ENCODE measurements around the gene KDM7A.
"Not testable (repeated sequence)": the region's sequence is repeated elsewhere in the genome, so short reads cannot be mapped to it uniquely, and the experiment has no call there.

KDM7A gene

DNA sequence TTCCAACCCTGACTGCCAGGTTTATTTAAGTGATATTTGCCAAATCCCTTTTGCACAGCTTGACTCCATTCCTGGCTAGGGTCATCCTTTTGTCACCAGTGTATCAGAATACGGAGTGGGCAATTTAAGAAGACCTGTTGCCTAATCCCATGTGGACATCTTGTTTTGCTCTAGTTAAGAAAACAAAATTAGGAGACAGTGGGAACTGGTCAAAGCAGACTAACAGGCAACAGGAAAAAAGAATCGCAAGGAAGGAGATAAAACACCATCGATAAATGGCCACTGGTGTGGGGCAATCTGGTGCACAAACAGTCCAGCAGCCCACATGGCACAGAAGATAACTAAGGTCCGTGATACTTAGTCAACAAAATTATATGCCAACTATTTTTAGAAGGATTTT is 21.4 kb downstream of the KDM7A start:
- no peak for DNase-seq

DNA sequence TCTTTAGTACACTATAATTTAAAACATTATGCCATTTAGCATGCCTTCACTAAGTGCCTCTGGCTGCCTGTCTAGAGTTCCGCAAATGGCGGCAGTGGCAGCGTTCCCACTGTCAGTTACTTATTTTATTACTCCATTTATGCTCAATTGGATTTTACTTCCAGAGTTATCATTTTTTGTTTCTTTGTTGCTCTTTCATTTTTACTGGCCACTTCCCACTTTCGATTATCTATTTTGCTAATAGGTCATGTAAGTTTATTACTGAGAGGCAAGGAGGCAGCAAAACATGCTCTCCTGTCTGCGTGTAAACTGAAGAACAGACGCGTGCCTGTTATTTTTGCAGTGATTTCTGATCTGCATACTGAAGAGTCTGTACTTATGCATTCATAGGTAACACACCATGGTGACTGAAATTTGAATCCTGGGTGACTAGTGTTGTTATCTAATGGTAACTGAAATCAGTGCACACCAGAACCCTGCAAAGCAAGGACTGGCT is 23.1 kb downstream of the KDM7A start:
- DNase-seq: no peak

DNA sequence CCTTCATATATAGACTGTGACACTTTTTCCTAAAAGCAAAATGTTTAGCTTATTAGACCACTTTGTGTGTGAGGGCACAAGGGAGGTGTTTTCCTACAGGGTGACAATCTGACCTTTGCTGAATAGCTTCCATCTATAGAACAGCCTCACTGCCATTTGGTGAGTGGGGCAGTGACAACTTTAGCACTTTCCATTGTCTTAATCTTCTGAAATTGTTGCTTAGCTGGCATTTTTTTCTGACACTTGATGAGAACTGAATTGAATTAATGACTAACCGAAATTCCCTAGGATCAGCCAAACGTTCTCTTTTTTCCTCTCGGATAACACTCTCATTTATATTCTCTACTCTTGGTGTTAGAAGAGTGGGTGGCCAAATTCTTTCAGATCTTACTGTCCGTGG is 30.2 kb downstream of the KDM7A start:
- DNase-seq: no peak

DNA sequence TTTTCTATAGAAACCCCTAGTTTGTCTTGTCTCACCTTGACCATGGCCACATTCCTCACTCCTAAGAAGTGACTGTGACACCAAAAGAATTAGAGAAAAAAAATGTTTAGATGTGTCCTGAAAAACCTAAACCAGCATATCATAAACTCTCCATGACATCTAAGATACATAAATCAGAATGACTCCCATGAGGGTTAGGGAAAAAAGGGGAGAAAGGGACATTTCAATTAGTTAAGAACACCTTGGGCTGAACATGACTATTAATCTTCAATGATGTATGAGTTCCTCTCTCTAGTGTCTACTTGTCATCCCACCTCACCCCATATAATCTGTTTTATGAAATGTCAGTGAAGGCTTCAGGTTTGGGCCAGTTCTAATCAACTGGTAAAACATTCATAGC is 31.1 kb downstream of the KDM7A start:
- DNase-seq: no peak

DNA sequence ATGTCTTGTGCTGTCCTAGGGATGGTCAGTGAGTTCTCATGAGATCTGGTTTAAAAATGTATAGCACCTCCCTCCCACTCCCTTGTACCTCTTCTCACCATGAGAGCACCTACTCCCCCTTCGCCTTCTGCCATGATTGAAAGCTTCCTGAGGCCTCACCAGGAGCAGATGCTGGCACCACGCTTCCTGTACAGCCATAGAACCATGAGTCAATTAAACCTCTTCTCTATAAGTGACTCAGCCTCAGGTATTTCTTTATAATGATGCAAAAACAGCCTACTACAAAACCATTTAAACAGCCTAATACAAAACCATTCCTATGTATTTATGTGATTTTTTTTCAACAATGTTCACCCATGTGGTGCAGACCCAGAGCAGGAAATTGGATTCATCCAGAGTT is 32.0 kb downstream of the KDM7A start:
- DNase-seq: no peak

DNA sequence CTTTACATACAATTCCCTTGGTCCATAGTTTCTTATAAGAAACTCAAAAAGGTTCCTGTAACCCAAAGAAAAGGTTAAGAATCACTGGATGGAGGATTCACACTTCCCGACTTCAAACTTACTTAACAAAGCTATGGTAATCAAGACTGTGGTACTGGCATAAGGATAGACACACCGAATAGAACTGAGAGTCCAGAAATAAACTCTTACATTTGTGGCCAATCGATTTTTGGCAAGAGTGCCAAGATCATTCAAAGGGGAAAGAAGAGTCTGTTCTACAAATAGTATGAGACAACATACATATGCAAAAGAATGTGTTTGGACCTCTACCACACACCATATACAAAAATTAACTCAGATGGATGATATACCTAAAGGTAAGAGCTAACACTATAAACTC is 32.8 kb downstream of the KDM7A start:
- DNase-seq: no peak

DNA sequence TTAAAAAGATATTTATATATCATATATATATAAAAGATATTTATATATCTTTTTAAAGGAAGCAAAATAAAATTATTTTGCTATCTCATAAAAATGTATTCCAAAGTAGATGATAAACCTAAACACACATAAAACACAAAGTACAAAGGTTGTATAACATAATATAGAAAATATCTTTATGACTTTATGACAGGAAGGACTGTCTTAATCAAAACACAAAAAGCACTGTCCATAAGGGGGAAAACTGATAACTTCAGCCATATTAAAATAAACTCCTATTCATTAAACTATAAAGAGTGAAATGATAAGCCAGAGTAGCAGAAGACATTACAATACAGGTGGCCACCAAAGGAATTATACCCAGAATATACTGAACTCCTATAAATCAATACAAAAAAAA is 34.8 kb downstream of the KDM7A start:
- DNase-seq: no peak

DNA sequence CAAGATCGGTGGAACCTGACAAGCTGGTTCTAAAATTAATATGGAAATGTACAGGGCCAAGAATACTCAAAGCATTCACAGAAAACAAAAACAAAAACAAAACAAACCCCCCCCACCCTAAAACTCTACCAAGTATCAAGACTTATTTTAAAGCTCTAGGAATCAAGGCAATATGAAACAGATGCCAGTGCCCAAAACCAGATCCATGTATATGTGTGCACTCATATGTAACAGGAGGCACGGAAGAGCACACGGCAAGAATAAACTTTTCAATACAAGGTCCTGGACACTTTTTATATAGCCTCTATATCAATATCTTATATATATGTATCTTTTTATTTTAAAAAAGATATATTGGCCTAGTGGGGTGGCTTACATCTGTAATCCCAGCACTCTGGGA is 35.5 kb downstream of the KDM7A start:
- DNase-seq: no peak

DNA sequence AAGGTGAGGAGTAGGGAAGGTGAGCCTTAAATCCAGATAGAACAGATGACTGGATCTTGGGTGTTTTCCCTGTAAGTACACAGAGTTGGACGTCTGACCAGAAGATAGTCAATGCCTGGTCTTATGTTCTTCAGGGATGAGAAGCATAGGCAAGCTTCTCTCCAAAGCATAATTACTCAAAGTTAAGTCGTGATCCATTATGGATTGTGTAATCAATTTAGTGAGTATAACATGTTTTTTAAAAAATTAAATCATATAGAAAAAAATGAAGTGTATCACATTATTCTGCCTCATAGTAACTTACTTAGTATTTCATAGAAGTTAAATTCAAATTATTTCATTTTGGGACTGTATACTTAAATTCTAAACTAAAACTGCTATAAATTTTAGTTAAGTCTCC is 39.7 kb downstream of the KDM7A start:
- no peak for DNase-seq

DNA sequence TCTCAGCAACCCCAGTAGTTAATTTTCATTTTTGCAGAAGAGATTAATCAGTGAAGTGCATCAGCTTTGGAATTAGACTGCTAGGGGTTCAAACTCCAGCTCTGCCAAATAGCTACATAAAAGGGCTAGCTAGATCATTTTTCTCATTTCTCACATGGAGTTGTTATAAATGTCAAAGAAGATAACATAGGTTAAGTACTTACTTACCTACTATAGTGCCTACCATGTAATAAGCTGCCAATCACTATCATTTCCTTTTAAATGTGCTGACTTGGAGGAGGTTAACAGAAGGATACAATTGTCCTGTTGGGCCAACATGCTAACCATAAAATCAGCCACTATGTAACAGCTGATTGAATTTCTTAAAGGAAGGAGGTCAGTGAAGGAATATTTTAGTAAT is 40.7 kb downstream of the KDM7A start:
- no peak for DNase-seq

DNA sequence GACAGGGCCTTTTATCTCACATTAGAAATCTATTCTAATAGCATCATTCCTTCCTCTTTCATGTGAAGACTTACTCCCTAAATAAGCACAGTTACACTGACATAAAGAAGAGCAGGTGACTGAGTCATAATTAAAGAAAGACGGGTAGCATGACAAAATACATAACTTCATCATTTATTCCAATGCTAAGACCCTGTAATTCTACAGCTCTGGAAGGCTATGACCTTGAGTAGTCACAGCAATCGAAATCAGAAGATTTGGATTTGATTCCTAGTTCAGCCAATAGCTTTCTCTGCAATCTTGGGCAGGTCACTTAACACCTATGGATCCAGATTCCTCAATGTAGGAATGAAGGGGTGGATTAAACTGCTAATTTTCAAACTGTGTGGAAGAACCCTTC is 42.7 kb downstream of the KDM7A start:
- no peak for DNase-seq

DNA sequence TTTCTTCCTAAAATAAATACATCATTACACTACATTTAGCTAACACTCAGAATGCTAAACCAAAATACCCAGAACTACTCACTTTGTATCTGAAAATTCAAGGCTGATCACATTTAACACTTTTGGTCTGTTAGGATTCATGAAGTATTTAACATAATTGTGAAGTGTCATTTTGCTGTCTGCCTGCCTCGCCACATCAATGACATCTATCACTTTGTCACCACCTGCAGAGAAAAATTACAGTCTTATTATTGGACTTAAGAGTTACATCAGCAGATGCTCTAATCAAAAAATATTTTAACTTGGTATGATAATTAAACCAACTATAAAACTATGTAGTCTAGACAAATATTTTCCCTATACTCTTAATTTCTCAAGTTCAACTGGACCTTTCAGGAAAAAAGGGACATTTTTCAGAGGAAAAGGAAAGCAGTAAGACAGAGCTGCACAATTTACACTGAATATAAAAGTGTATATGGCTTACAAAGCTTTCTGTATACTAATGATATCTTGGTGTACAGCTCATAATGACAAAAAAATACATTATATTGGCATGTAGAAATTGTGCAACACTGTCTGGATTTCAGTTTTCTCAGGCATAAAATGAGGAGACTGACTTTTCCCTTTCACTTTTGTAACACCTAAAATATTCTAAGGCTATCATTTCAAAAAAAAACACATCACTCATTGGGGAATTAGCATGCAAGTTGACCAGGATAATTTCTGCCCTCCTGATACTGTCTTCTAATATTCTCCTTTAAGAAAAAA is 49.2 kb downstream of the KDM7A start:
- no peak for DNase-seq

DNA sequence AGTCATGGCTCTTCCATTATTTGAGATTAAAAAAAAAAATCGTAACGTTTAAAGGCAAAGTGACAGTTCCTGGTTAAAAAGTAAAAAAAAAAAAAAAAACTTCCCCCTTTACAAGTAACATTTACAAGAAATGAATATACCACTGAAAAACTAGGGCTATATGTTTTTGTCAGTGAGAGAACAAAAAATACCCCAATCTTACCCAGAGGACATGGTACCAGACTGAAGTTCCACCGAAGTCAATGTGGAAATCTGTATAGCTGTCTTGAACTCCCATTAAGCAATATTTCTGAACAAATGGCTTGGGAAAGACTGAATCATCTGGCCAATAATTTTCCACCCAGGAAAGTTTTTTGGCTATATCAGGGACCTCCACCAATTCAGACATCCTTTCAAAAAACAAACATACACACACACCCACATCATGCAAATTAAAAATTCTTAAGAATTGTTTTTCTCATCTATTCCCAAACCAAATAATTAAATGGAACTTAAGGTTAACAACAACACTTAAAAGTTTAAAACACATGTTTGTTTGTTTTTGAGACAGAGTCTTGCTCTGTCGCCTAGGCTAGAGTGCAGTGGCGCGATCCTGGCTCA is 50.2 kb downstream of the KDM7A start:
- no peak for DNase-seq

DNA sequence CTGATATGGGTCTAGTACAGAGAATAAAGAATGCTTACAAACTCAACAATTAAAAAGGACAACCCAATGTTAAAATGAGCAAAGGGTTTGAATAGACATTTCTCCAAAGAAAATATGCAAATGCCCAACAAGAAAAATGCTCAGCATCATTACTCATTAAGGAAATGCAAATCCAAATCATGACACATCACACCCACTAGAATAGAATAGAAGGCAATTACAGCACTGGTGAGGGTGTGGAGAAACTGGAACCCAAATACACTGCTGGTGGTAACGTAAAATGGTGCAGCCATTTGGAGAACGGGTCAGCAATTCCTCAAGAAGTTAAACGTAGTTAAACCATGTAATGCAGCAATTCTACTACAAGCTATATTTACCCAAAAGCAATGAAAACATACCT is 53.8 kb downstream of the KDM7A start:
- DNase-seq: no peak

DNA sequence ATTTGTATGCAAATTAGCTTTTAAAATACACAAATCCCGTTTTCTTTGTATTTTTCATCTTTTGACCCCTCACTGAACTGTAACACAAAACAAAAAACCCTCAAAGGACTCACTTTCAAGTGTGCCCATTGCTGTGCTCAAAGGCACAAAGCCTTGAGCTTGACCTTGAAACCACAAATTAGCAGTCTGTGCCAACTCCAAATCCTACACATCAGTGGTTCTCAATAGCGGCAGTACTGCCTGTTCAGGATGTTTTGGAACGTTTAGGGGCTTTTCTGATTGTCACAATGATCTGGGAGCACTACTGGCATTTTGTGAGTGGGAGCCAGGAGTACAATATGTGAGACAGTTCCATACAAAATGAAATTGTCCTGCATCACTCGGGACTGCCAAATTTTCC is 55.5 kb downstream of the KDM7A start:
- no peak for DNase-seq

DNA sequence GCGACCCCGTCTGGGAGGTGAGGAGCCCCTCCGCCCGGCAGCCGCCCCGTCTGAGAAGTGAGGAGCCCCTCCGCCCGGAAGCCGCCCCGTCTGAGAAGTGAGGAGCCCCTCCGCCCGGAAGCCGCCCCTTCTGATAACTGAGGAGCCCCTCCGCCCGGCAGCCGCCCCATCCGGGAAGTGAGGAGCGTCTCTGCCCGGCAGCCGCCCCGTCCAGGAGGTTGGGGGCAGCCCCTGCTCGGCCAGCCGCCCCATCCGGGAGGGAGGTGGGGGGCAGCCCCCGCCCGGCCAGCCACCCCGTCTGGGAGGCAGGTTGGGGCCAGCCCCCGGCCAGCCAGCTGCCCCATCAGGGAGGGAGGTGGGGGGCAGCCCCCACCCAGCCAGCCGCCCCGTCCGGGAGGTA is 62.0 kb downstream of the KDM7A start:
- not testable (repeated sequence) for DNase-seq

DNA sequence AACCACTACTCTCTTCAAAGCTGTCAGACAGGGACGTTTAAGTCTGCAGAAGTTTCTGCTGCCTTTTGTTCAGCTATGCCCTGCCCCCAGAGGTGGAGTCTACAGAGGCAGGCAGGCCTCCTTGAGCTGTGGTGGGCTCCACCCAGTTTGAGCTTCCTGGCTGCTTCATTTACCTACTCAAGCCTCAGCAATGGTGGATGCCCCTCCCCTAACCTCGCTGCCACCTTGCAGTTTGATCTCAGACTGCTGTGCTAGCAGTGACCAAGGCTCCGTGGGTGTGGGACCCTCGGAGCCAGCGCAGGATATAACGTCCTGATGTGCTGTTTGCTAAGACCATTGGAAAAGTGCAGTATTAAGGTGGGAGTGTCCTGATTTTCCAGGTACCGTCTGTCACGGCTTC is 68.0 kb downstream of the KDM7A start:
- DNase-seq: not testable (repeated sequence)

DNA sequence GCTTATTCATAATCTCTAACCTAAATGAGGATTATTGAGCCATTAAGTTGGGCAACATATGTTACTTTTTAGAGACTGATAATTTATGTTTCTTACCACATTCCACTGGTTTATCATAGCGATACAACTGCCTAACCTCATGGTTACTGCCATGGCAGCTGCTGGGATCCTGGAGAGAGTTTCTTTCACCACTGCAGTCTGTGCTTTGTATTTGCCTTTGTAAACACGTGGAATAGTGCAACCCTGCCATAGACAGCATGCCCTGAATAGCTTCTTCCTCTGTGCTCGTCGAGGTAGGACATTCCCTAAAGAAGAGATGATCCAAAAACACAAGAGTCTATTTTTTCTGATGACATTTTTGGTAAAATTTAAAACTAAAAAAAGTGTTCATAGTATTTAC is 80.3 kb downstream of the KDM7A start:
- no peak for DNase-seq

DNA sequence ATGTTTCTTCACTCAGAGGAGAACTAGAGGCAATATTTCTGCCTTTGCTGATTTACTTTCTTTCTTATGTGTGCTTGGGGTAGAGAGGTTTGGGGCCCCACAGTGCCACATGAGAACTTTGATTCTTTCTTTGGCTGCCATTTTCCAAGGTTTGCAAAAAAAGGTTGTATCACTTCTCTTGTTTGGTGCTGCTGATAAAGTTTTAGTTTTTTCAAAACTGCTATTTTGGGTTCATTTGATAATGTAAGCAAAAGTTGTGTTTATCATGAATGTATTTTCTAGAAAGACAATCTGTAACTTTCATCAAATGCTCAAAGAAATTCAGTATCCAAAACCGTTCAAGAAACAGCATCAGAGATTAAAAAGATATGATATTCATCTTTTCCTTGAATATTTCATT is 83.4 kb downstream of the KDM7A start:
- DNase-seq: no peak

DNA sequence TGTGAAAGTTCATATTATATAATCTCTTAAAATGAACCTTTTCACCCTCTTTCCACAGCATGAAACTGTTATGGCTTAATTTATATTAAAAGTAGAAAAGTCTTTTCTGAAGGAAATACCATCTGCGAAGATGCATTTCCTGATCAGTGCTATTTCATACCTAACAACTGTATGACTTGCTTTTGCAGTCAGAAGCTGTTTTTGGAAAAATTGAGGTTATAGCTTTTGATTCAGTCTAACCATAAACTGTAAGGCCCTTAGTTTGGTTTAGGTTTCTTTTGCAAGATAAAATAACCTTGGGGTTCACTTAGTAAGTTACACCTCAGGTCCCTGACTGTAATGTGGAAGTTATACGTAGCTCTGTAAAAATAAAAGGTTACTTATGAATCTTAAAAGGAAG is 91.3 kb downstream of the KDM7A start:
- no peak for DNase-seq

DNA sequence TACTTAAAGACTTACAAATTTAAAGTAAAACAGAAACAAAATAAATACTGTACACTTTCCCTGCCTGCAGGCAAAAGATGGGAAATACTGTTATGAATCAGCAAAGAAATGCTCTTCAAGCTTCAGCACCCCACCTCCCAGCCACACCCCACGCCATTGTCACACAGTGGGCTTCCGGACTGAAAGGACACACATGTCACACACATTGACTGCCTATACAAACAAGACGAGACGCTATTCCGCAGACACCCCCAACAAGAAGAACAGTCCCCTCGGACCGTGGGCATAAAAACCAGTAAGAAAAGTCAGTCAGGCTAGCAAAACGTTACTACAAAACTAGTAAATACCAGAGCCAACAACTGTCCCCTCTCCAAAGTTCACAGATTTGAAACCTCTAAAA is 91.8 kb downstream of the KDM7A start:
- DNase-seq: peak; percentile 26 to 32

DNA sequence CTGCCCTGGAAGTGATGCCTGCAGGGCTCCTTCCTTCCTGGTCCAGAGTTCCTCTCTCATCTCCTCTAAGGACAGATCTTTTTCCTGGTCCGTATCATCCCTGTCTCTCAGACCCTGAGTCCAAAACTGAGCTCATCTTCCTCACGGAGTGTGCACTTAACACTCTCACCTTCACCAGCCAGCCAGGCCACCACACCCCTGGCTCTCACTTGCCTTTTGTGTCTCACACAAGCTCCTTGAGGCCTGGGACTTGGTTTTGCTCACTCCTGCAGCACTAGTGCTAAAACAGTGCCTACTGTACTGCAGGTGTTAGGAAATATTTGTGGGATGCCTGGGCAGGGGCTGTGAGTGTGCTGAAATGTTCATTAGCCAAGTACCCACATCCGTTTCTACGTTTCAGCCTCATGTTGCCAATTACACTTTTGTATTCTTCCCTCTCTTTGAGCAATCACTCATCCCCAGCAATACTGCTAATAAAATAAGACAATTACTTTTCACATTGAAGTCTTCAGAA is 92.6 kb downstream of the KDM7A start:
- DNase-seq: peak in 1 of 2 donors; percentile 21

DNA sequence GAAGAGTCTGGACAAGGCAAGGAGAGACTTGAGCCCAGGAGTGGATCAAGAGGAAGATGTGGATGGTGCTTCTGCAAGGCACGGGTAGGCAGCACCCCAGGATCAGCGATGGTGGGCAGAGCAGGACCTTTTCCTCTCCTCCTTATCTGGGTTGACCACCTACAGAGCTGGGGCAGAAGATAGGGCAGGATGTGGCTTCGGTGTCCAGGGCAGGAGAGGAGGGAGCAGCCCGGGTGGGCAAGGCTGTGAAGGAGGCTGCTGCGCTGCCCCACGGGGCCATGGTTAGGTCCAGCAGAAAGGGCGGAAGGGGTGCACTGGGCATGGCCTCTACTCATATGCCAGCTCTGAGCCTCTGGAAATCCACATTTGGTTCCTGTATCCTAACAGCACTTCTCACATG is 94.0 kb downstream of the KDM7A start:
- DNase-seq: no peak

DNA sequence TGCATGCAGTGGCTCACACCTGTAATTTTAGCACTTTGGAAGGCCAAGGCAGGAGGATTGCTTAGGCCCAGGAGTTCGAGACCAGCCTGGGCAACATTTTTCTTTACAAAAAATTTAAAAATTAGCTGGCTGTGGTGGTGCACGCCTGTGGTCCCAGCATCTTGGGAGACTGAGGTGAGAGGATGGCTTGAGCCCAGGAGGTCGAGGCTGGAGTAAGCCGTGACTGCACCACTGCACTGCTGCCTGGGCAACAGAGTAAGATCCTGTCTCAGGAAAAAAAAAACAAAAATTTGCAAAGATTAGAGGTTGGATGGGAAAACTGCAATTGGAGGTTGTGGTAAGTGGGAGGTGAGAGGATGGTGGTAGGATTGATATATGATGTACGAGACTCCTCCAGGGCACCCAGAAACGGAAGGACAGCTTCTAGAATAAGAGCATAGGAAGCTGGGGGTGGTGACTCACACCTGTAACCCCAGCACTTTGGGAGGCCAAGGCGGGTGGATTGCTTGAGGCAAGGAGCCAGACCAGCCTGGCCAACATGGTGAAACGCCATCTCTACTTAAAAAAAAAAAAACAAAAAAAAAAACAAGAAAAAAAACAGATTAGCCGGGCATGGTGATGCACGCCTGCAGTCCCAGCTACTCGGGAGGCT is 94.9 kb downstream of the KDM7A start:
- no peak for DNase-seq

All from CD4-positive, alpha-beta T cell treated with Interleukin-4 for 1 hour (primary cell).